Activated CD8-positive, alpha-beta memory T cell treated with anti-CD3 and anti-CD28 coated beads, Interleukin-2, amount 10 ng/mL, durations not matched to agents 7 days and 5 days (primary cell): ENCODE data around the gene SLC25A42. TPM values are rescaled to one million over a fixed set of nuclear protein-coding genes. Genes with fewer than 3 reads are reported as not detected.
"Not testable (repeated sequence)": the region's sequence is repeated elsewhere in the genome, so short reads cannot be mapped to it uniquely, and the experiment has no call there.

Source experiments
- ATAC-seq: fragments of 150-1000 bp; cut with Tn5 transposase; one replicate; pipeline ENCODE4 v1.10.0; 2021; ENCODE audit warnings: moderate library complexity
- CTCF ChIA-PET: fragments of 350-600 bp; sonication (Branson Sonifier 250); formaldehyde crosslinking; loops from one replicate; lab custom pipeline; 2021; ENCODE audit warnings: antibody characterized with exemption; lab: Charles Lee
- DNase-seq: peaks from one replicate; pipeline ENCODE4 v3.0.0-alpha.2; 2020
- H3K27ac Mint-ChIP-seq: one replicate; pipeline ENCODE4 v1.8.0; 2021; ENCODE audit warnings: mild to moderate bottlenecking, mixed read lengths
- H3K27me3 Mint-ChIP-seq: one replicate; pipeline ENCODE4 v1.8.0; 2021; ENCODE audit warnings: mixed read lengths
- H3K36me3 Mint-ChIP-seq: one replicate; pipeline ENCODE4 v1.8.0; 2021; ENCODE audit warnings: mild to moderate bottlenecking, mixed read lengths
- H3K4me1 Mint-ChIP-seq: one replicate; pipeline ENCODE4 v1.8.0; 2021; ENCODE audit warnings: mixed read lengths
- H3K4me3 Mint-ChIP-seq: one replicate; pipeline ENCODE4 v1.8.0; 2021; ENCODE audit warnings: mild to moderate bottlenecking, moderate library complexity, mixed read lengths
- H3K9me3 Mint-ChIP-seq: one replicate; pipeline ENCODE4 v1.8.0; 2022; ENCODE audit warnings: low read depth, mixed read lengths
- total RNA-seq, 2 experiments: library from RNA; stranded (reverse); gene quantifications; one replicate each; pipeline ENCODE4 v1.2.3, GENCODE V29; 2021

SLC25A42 gene
- total RNA-seq, 2 experiments from 2014 or later = 15.6 to 18.7 TPM

DNA sequence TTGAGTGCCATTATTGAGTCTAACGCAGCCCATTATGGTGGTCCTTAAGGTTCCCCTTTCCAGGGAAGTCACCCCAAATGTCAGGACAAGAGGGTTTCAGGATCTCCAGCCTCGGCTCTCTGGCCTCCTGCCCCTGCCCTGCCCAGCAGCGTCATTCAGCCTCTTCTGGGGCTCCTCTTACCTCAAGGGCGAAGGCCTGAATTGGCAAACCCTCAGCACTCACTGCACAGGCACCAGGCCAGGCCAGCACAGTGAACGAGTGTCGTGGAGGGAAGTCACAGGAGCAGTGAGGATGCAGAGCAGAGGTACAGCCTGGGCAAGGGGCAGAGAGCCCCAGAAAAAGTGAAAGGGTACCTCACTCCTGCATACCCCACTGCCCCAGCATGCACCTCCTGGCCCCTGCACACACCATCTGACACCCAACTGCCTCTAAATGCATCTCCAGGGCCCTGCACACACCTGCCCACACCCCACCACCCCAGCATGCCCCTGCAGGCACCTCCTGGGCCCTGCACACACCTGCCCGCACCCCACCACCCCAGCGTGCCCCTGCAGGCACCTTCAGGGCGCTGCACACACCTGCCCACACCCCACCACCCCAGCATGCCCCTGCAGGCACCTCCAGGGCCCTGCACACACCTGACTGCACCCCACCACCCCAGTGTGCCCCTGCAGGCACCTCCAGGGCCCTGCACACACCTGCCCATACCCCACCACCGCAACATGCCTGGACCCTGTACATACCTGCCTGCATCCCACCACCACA, 19.8 kb downstream of the SLC25A42 start:
- CTCF ChIA-PET = no interaction called here
- DNase-seq = no peak
- Mint-ChIP-seq H3K4me1 (peaks cover 10% of the 10 kb centered on the region), H3K27ac (no peak overlapping the region), H3K27me3 (no peaks in the 10 kb centered on the region), H3K36me3 (no peaks in the 10 kb centered on the region), H3K4me3 (no peak overlapping the region), H3K9me3 (no peaks in the 10 kb centered on the region)
- ATAC-seq = no peak

DNA sequence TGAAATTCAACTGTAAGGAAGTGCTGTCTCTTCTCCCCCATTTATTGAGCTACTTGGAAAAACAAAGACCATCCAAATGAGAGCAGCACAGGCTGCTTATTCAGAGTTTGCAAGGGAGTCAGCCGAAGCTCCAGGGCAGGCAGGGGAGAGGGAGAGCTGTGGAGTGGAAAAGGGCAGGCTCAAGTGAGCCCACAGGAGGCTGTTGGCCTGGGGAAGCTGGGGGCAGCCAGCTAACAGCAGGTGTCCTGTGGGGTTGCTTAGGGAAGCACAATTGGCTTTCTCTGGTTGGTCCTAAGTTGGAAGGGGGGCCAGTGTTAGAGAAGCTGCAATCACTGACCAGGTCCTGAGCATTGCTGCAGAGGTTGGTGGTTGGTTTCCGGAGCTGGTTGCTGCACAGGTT, 23.9 kb downstream of the SLC25A42 start:
- DNase-seq (no peak), ATAC-seq (no peak)
- peaks cover 10% of the 10 kb centered on the region for H3K4me1 Mint-ChIP-seq
- no peak overlapping the region for H3K4me3 Mint-ChIP-seq
- CTCF ChIA-PET = interaction anchor here (1.1 kb wide), 1 partner anchor 11 kb away, joined by 3 read pairs; no protein-coding TSS in a partner anchor
- H3K27ac Mint-ChIP-seq = no peak overlapping the region
- H3K9me3 Mint-ChIP-seq = no peaks in the 10 kb centered on the region
- H3K36me3 Mint-ChIP-seq = no peaks in the 10 kb centered on the region
- H3K27me3 Mint-ChIP-seq = no peaks in the 10 kb centered on the region

DNA sequence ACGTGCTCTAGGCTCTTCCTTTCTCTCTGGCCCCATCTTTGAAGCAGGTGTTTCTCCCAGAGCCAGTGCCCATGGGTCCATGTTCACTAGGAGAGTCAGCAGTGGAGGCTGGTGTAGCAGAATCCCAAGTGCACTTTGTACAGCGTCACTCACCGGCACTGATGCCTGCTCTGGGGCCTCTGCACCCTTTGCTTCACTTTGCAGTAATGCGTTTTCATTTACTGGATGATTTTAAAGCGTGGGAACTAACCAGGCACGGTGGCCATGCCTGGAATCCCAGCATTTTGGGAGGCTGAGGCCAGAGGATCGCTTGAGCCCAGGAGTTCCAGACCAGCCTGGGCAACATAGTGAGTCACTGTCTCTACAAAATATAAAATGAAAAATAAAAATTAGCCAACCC, 30.7 kb downstream of the SLC25A42 start:
- CTCF ChIA-PET = no interaction called here
- ATAC-seq = no peak
- Mint-ChIP-seq H3K27ac (no peak overlapping the region), H3K4me3 (no peak overlapping the region), H3K36me3 (no peaks in the 10 kb centered on the region), H3K9me3 (no peaks in the 10 kb centered on the region), H3K27me3 (no peaks in the 10 kb centered on the region), H3K4me1 (no peaks in the 10 kb centered on the region)
- DNase-seq = no peak

DNA sequence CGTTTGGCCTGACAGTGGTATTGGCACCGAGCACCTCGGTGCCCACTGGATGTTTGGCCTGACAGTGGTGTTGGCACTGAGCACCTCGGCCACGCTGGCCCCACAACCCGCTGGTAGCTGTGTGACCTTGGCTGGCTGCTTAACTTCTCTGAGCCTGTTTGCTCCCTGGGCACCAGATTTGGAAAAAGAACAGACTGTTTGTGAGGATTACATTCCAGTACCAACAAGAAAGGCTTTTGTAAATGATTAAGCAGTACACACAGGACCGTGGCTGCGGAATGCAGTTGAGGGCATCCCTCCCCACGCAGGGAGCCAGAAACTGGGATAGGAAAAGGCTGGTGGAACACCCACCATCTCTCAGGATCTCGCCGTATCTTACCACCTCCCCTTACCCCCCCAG, 31.9 kb downstream of the SLC25A42 start:
- Mint-ChIP-seq H3K27me3 (no peaks in the 10 kb centered on the region), H3K27ac (no peak overlapping the region), H3K4me1 (no peaks in the 10 kb centered on the region), H3K4me3 (no peak overlapping the region), H3K9me3 (no peaks in the 10 kb centered on the region), H3K36me3 (no peaks in the 10 kb centered on the region)
- ATAC-seq (no peak), DNase-seq (no peak)
- CTCF ChIA-PET = no interaction called here

DNA sequence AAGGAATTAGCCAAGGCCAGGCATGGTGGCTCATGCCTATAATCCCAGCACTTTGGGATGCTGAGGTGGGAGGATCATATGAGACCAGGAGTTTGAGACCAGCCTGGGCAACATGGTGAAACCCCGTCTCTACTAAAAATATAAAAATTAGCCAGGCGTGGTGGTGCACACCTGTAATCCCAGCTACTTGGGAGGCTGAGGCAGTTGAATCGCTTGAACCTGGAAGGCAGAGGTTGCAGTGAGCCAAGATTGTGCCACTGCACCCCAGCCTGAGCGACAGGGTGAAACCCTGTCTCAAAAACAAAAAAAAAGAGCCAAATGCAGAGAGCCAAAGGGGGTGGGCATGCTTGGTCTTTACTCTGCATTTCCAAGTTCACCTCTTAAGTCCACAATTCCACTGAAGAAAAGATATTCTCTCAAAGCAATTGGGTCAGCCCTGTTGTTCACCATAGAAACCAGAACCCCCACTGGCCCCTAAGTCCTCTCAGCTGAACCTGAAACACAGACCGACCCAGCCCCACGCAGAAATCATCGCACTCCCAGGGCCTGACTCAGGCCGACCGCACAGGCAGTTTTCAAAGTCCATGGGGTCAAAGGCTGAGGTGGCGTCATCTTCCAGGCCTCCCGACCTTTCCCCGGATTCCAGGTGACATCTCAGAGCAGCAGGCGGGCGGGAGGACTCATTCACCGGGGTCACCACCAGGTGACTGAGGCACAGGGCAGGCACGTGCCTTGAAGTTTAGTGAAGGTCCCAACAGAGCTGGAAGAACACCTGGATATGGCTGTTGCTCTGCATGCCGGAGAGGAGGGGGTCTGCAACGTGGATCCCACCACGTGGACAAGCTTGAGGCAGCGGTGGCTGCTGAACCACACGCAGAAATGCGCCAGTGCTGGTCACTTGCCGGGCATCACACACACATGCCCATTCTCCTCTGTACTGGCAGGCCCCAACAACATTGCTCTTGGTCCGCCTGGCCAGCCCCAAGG, 33.1 kb downstream of the SLC25A42 start:
- Mint-ChIP-seq H3K36me3 (no peaks in the 10 kb centered on the region), H3K4me3 (no peak overlapping the region), H3K4me1 (no peaks in the 10 kb centered on the region), H3K9me3 (no peaks in the 10 kb centered on the region), H3K27ac (no peak overlapping the region), H3K27me3 (no peaks in the 10 kb centered on the region)
- DNase-seq (no peak), ATAC-seq (no peak)
- CTCF ChIA-PET = no interaction called here

DNA sequence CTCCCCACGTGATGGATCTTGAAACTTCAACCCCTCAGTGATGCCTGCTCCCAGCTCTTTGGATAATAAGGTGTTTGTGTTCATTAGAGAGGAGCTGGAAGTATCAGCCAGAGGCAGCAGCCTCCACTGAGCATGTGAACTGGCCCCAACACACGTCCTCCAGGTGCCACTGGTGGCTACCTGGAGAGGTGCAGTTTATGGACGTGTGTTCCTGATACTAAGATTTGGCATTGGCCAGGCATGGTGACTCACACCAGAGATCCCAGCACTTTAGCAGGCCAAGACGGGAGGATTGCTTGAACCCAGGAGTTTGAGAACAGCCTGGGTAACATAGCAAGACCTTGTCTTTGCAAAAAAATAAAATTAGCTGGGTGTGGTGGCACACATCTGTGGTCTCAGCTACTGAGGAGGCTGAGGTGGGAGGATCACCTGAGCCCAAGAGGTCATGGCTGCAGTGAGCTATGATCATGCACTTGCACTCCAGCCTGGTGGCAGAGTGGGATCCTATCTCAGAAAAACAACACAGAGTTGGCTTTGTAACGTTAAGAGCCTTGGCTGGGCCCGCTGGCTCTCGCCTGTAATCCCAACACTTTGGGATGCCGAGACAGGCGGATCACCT, 34.4 kb downstream of the SLC25A42 start:
- Mint-ChIP-seq H3K4me3 (no peak overlapping the region), H3K27me3 (no peaks in the 10 kb centered on the region), H3K9me3 (no peaks in the 10 kb centered on the region), H3K4me1 (no peaks in the 10 kb centered on the region), H3K27ac (no peak overlapping the region), H3K36me3 (no peaks in the 10 kb centered on the region)
- CTCF ChIA-PET = interaction anchor here (1.3 kb wide), 1 partner anchor 10 kb away, joined by 3 read pairs; no protein-coding TSS in a partner anchor
- no peak for DNase-seq
- no peak for ATAC-seq

DNA sequence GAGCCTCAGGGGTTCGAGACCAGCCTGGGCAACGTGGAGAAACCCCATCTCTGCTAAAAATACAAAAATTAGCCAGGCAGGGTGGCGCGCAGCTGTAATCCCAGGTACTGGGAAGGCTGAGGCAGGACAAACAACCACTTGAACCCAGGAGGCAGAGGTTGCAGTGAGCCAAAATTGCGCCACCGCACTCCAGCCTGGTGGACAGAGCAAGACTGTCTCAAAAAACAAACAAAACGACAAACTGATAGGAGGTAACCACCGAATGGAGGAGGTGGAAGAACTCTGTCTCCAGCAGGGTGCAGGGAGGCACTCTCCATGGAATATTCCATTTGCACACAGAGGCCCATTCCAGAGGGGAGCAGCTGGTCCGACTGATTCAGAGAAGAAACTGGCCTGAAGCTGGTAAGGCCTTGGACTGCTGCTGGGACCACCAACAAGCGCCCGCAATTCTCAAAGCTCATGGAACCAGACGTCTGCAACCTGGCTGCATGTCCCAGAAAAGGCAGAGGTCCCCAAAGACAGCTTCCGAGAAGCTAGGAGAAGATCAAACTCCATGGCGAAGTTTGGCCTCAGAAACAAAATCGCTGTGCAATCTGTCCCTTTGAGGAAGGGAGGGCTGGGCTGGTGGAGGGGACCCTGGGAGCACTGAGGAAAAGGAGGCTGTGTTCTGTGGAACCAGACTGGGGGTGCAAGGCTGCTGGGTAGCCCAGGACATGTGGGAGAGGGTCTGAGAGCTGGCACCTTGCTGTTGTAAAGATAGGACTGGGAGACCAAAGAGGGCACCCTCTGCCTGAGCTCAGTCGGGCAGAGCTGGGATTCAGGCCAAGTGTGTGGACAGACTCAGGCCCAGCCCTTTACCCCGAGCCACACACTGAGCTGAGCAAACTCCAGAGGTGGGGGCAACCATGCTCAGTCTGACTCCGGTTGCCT, 35.2 kb downstream of the SLC25A42 start:
- CTCF ChIA-PET = interaction anchor here (1.3 kb wide), 1 partner anchor 11 kb away, joined by 3 read pairs; no protein-coding TSS in a partner anchor
- Mint-ChIP-seq H3K9me3 (no peaks in the 10 kb centered on the region), H3K27ac (no peak overlapping the region)

DNA sequence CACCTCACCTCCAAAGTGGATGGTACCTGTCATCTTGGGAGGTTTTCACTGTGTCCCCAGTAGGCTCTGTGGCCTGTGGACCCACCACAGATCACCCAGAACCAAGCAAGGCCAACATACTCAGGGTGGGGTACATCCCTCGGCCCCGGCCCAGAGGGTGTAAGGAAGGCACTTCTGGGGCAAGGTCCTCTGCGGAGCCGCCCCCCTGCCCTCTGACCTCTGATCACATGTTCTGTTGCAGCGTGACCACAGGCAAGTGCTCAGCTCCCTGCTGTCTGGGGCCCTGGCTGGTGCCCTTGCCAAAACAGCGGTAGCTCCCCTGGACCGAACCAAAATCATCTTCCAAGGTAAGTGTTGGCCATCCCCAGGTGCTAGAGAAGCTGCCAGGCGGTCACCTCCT, 37.7 kb downstream of the SLC25A42 start:
- Mint-ChIP-seq H3K27me3 (no peaks in the 10 kb centered on the region), H3K36me3 (no peaks in the 10 kb centered on the region), H3K4me1 (no peaks in the 10 kb centered on the region), H3K4me3 (no peak overlapping the region), H3K27ac (no peak overlapping the region), H3K9me3 (no peaks in the 10 kb centered on the region)
- no peak for DNase-seq
- CTCF ChIA-PET = no interaction called here
- no peak for ATAC-seq

More for the DNA sequence above, 35.2 kb downstream of the SLC25A42 start:
- no peak overlapping the region for H3K4me3 Mint-ChIP-seq
- no peaks in the 10 kb centered on the region for H3K4me1 Mint-ChIP-seq
- no peaks in the 10 kb centered on the region for H3K36me3 Mint-ChIP-seq
- DNase-seq (no peak), ATAC-seq (no peak)
- no peaks in the 10 kb centered on the region for H3K27me3 Mint-ChIP-seq

DNA sequence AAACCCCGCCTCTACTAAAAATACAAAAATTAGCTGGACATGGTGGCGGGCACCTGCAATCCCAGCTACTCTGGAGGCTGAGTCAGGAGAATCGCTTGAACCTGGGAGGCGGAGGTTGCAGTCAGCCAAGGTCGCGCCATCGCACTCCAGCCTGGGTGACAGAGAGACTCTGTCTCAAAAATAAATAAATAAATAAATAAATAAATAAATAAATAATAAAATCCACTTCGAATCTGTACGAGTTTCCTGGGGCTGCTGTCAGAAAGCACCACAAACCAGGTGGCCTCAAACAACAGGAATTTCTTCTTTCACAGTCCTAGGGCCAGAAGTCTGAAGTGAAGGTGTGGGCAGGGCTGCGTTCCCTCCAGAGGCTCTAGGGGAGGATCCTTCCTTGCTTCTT, 38.8 kb downstream of the SLC25A42 start:
- H3K4me1 Mint-ChIP-seq, H3K9me3 Mint-ChIP-seq, H3K36me3 Mint-ChIP-seq, H3K27me3 Mint-ChIP-seq, DNase-seq, ATAC-seq, H3K27ac Mint-ChIP-seq, H3K4me3 Mint-ChIP-seq, CTCF ChIA-PET: not testable (repeated sequence)

DNA sequence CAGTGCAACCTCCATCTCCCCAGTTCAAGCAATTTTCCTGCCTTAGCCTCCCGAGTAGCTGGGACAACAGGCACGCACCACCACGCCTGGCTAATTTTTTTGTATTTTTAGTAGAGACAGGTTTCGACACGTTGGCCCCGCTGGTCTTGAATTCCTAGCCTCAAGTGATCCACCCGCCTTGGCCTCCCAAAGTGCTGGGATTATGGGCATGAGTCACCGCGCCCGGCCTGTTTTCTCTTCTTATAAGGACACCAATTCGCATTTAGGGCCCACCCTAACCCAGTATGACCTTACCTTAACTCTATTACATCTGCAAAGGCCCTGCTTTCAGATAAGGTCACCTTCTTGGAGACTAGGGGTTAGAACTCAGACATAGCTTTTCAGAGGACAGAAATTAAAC, 39.4 kb downstream of the SLC25A42 start:
- H3K4me3 Mint-ChIP-seq = no peak overlapping the region
- no peaks in the 10 kb centered on the region for H3K4me1 Mint-ChIP-seq
- no peaks in the 10 kb centered on the region for H3K27me3 Mint-ChIP-seq
- ATAC-seq (no peak), DNase-seq (no peak)
- no peak overlapping the region for H3K27ac Mint-ChIP-seq
- H3K9me3 Mint-ChIP-seq = no peaks in the 10 kb centered on the region
- H3K36me3 Mint-ChIP-seq = no peaks in the 10 kb centered on the region
- CTCF ChIA-PET = no interaction called here

DNA sequence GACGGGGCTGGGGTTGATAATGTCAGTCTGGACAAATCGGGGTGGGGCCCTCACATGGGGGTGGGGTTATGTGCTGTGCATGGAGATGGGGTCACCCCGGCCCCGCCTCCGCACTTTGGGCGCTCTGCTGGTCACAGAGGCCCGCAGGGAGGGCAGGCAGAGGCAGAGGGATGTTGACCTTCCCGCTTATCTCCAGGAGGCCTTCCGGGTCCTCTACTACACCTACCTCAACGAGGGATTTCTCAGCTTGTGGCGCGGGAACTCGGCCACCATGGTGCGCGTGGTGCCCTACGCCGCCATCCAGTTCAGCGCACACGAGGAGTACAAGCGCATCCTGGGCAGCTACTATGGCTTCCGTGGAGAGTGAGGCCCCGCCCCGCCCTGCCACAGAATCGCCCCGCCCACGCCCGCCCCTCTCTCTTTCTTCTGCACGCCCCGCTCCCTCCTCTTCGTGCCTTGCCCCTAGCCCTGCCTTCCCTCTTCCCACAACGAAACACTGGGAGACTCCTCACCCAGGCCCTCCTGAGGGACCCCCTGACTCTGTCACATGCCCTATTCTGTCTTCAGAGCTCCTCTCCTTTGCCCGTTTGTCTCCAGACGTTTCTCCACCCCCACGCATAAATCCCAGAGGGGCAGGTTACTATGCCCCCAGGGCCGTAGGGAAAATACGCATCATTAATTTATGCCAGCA, 41.7 kb downstream of the SLC25A42 start:
- Mint-ChIP-seq H3K4me1 (no peaks in the 10 kb centered on the region), H3K9me3 (no peaks in the 10 kb centered on the region), H3K36me3 (no peaks in the 10 kb centered on the region), H3K27ac (no peak overlapping the region), H3K27me3 (no peaks in the 10 kb centered on the region), H3K4me3 (no peak overlapping the region)
- ATAC-seq (no peak), DNase-seq (no peak)
- CTCF ChIA-PET = no interaction called here

DNA sequence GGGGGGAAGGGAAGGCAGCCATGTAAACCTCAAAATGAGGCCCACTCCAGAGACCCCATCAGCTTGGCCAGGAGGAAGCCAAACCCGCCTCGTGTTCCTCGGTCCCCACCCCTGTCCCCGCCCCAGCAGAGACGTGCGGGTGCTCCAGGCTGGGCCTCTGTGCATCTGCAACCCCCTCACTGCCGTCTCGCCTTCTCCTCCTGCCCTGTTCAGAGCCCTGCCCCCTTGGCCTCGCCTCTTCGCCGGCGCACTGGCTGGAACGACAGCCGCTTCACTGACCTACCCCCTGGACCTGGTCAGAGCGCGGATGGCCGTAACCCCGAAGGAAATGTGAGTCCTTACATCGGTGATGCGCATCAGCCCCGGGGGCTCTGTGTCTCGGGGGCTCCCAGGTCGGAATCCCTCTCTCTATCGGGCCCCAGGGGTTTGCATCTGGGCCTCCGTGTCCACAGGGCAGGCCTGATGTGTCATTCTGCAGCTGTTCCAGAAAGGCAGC, 42.3 kb downstream of the SLC25A42 start:
- H3K4me1 Mint-ChIP-seq = peaks cover 1% of the 10 kb centered on the region
- no peaks in the 10 kb centered on the region for H3K9me3 Mint-ChIP-seq
- H3K27ac Mint-ChIP-seq = no peak overlapping the region
- CTCF ChIA-PET = no interaction called here
- no peak overlapping the region for H3K4me3 Mint-ChIP-seq
- no peak for DNase-seq
- no peaks in the 10 kb centered on the region for H3K27me3 Mint-ChIP-seq
- ATAC-seq = no peak
- no peaks in the 10 kb centered on the region for H3K36me3 Mint-ChIP-seq
